Psoas muscle (tissue), 8 donors: ENCODE measurements around the gene LSG1. TPM values are rescaled to one million over a fixed set of nuclear protein-coding genes. Genes with fewer than 3 reads are reported as not detected.

ENCODE experiments used
- ATAC-seq, 4 donors: fragments of 200-7000 bp; cut with Tn5 transposase; one replicate each; pipeline ENCODE4 v1.9.1; 2020; ENCODE audit warnings: moderate library complexity in 3 of 4, mild to moderate bottlenecking in 2 of 4
- DNase-seq, 2 donors: peaks; one replicate each; pipeline ENCODE4 v3.0.0-alpha.2; 2020
- H3K27ac ChIP-seq: fragments of 200-600 bp; one replicate; pipeline ENCODE4 v1.8.0; 2022
- H3K27me3 ChIP-seq, 3 donors: fragments of 200-600 bp in 1 of 3; one replicate each; pipeline versions ENCODE4 v1.6.1 to v1.8.0; 2013 to 2022; ENCODE audit warnings: low read length in 2 of 3, mild to moderate bottlenecking in 2 of 3, moderate library complexity in 1 of 3; ENCODE audit not compliant: insufficient read depth in 3 of 3
- H3K36me3 ChIP-seq, 2 donors: fragments of 200-600 bp in 1 of 2; one replicate each; pipeline versions ENCODE4 v1.6.1 to v1.8.0; 2013 to 2022; ENCODE audit warnings: low read depth in 1 of 2, mild to moderate bottlenecking in 1 of 2, moderate library complexity in 1 of 2; ENCODE audit not compliant: insufficient read depth in 1 of 2
- H3K4me1 ChIP-seq: fragments of 200-600 bp; one replicate; pipeline ENCODE4 v1.8.0; 2022
- H3K4me3 ChIP-seq: fragments of 200-600 bp; one replicate; pipeline ENCODE4 v1.8.0; 2022; ENCODE audit warnings: mild to moderate bottlenecking
- H3K9me3 ChIP-seq: fragments of 200-600 bp; one replicate; pipeline ENCODE4 v1.8.0; 2022
- WGBS, 3 donors: extraction: QIAGEN DNeasy Blood & Tissue Kit; methylation state at CpG; one replicate each; pipeline versions ENCODE4 v1.1.6 to v1.1.7; 2013; 5-methylcytosine and 5-hydroxymethylcytosine counted together
- intact Hi-C, 2 donors: fragments of 100-400 bp; cut with DNase I; formaldehyde crosslinking; loops; one replicate each; pipeline versions ENCODE4 v1.11.0 to v1.14.2; 2022
- polyA plus RNA-seq, 3 donors: library from polyadenylated mRNA; stranded (reverse); fragments of 200-250 nt; gene quantifications; one replicate each; pipeline ENCODE4 v1.2.3, GENCODE V29; 2013
- total RNA-seq, 4 donors: library from RNA; stranded (reverse); fragmentation: NEBNext Ultra II Directional in 2 of 4; extraction: Animal tissue kit (Norgen Biotek cat#: 25700) in 2 of 4; gene quantifications; one replicate each; pipeline versions ENCODE4 v1.2.1 to v1.2.4, GENCODE V29; 2021 to 2023
- TF ChIP-seq, protein P1 (sequence below): fragments of 200-600 bp; IDR thresholded peaks from one replicate; pipeline ENCODE4 v1.8.0; 2022; ENCODE audit warnings: antibody characterized with exemption
- donor health status: healthy with polysubstance abuse.
- donor health status: DM: no; HTN: no; CAD: no; lungs with moderate emphysema.
- donor health status: Bipolar disorder and iron deficiency.
- donor health status: healthy.
- donor health status: DM: yes; HTN: yes; CAD: no.
- donor health status: DM: no; HTN: no; CAD: no.
- donor health status: DM: no; HTN: no; CAD: no.
- donor health status: DM: yes; HTN: yes; CAD: no.

LSG1 gene
- total and polyA plus RNA-seq, 7 donors = 22.8 to 46.8 (median 29.5) TPM

DNA sequence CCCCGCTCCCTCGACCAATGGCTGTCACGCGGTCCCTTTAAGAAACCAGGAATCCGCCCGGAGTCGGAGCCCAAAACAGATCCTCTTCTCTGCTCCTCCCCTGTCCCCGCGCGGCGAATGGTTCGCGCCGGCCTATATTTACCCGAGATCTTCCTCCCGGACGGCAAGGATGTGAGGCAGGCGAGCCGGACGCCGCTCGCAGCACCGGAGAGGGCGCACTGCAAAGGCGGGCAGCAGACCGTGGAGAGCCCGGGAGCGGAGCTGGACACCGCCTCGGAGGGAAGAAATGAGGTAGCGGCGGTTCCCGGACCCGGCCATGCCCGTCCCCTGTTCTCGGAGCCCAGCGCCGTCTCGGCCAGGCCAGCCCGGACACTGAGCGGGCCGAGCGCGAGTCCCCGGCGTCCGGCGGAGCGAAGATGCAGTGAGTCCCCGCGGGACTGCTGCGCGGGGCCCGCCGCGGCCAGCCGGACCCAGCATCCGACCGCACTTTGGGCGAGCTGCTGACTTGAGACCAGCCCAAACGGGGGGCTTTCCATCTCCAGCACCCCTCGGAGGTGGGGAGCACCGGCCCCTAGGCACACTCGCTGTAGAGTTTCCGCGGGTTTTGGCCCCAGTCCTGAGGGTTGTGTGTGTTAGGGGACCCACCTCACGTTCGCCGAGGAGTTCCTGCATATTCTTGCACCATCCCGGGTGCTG is 13.9 kb upstream of the LSG1 start, which contains the start of gene FAM43A:
Gene FAM43A, plus strand, starts transcription at position 166 of the 696 bp plus-strand sequence. CDS start 944 bp downstream, outside the sequence.
- Histone ChIP-seq H3K4me1 (peaks cover 24% of the 10 kb centered on the region), H3K9me3 (no peaks in the 10 kb centered on the region), H3K27me3 (no peaks in the 10 kb centered on the region), H3K4me3 (peak within 1 kb of the TSS; percentile 79), H3K27ac (peak within 1 kb of the TSS; percentile 74), H3K36me3 (no peaks in the 10 kb centered on the region)
- TF ChIP-seq, protein P1, sequence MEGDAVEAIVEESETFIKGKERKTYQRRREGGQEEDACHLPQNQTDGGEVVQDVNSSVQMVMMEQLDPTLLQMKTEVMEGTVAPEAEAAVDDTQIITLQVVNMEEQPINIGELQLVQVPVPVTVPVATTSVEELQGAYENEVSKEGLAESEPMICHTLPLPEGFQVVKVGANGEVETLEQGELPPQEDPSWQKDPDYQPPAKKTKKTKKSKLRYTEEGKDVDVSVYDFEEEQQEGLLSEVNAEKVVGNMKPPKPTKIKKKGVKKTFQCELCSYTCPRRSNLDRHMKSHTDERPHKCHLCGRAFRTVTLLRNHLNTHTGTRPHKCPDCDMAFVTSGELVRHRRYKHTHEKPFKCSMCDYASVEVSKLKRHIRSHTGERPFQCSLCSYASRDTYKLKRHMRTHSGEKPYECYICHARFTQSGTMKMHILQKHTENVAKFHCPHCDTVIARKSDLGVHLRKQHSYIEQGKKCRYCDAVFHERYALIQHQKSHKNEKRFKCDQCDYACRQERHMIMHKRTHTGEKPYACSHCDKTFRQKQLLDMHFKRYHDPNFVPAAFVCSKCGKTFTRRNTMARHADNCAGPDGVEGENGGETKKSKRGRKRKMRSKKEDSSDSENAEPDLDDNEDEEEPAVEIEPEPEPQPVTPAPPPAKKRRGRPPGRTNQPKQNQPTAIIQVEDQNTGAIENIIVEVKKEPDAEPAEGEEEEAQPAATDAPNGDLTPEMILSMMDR = peak; percentile 20
- 0 to 1% (median 0%) methylated on average over 50 to 70 of the region's 70 CpGs for WGBS, 3 donors
- DNase-seq (peak; percentile 94 to 96), ATAC-seq (peak; percentile 86 to 88 (median 88))
- intact Hi-C loops = loop anchor here (1.0 to 10.0 kb wide), 4 partner anchors 86 to 417 kb away; no protein-coding TSS in a partner anchor

DNA sequence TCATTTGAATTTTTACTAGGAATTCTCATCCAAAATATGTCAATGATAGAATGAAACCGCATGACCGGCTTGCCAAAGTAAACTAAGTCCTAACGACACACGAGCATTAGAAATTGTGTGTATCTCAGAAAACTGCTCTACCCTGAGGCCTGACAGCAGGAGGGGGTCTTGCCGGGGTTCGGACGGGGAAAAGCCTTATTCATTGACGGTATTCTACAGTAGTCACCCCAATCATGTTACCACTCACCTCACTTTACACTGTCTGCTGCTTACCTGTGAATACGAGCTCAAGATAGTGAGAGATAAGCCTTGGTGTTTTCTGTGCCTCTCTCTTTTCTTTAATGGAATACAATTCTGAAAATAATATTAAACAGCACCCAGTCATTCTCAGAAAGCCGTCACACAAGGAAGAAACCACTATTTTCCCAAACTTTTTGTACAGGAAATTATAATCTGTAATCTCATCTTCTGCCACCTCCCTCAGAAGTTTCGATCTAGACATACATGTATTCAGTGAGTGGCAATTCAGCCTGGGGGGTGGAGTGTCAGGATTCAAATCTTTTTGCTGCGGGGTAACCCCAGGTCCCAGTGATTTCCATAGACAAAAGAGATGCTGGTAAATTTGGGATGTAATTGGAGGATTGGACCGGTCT is 13.2 kb upstream of the LSG1 start:
- intact Hi-C loops = loop anchor here (1.0 to 10.0 kb wide), 4 partner anchors 87 to 418 kb away; no protein-coding TSS in a partner anchor
- DNase-seq (no peak), ATAC-seq (no peak)
- Histone ChIP-seq H3K27ac (peak overlapping the region; percentile 74), H3K4me3 (peak overlapping the region; percentile 79), H3K4me1 (peaks cover 22% of the 10 kb centered on the region), H3K27me3 (no peaks in the 10 kb centered on the region), H3K9me3 (no peaks in the 10 kb centered on the region), H3K36me3 (no peaks in the 10 kb centered on the region)
- TF ChIP-seq, protein P1 = no peak
- WGBS, 3 donors = 62 to 65% (median 64%) methylated on average over 13 of the region's 13 CpGs

DNA sequence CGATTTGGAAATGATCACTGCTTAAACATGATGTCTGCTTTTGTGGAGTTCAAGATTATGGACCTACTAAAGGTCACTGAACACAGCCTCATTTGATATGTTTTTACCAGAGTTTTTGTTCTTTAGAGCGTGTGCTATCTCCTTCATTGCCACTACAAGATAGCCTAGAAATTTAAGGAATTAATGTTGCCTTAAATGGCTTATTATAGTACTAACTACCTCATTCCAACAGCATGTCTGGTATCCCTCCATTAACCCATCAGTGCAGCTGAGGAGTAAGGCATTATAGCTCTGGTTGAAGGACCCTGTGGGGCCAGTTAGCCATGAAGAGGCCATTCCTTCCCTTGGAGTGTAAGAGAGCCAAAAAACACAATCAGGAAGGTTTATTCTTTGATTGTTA is 11.4 kb upstream of the LSG1 start:
- Histone ChIP-seq H3K27me3 (no peaks in the 10 kb centered on the region), H3K9me3 (no peaks in the 10 kb centered on the region), H3K27ac (no peak overlapping the region), H3K36me3 (no peaks in the 10 kb centered on the region), H3K4me1 (peaks cover 13% of the 10 kb centered on the region), H3K4me3 (no peak overlapping the region)
- intact Hi-C loops = loop anchor here (2.0 to 10.0 kb wide), 7 partner anchors 171 to 839 kb away; no protein-coding TSS in a partner anchor
- DNase-seq (no peak), ATAC-seq (no peak)
- TF ChIP-seq, protein P1 = no peak
- 90 to 93% (median 90%) methylated on average over 2 of the region's 2 CpGs for WGBS, 3 donors

DNA sequence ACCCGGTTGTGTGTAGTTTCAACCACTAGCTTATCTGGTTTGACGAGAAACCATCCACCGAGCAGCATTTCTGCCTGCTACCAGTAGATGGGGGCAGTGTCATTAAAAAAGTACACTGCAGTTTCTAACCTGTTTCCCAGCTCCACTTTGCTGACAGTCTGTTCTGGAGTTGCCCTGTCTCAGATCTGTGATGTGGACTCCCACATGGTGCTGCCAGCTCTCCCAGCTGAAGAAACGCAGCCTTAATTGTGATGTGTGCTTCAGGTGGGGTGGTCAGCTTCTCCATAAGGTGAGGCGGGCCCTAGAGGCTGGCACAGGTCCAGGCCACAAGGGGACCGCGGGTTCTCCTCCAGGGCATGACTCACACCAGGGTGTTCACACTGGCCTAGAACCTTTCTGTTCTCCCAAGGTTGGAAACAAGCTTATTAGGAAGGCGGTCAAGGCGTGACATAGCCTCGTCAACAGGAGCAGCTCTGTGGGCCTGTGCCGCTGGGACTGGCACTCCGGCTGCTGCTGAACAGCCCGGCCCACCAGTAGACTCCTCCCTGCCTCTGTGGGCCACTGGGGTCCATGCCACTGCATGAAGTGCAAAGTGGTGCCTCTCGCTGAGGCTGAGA is 10.8 kb upstream of the LSG1 start:
- TF ChIP-seq, protein P1 = peak; percentile 87
- WGBS, 3 donors = 40 to 43% (median 43%) methylated on average over 14 of the region's 14 CpGs
- Histone ChIP-seq H3K4me1 (peaks cover 13% of the 10 kb centered on the region), H3K4me3 (no peak overlapping the region), H3K36me3 (no peaks in the 10 kb centered on the region), H3K9me3 (no peaks in the 10 kb centered on the region), H3K27ac (peak overlapping the region; percentile 61), H3K27me3 (no peaks in the 10 kb centered on the region)
- intact Hi-C loops = loop anchor here (1.0 to 10.0 kb wide), 8 partner anchors 172 to 839 kb away; no protein-coding TSS in a partner anchor
- ATAC-seq (peak; percentile 69 to 77 (median 76)), DNase-seq (peak; percentile 60 to 72)
